Measurements from ENCODE around the gene SAFB.

The SAFB gene

GRCh38 chr19:5585461-5586299 is 37.2 kb upstream of the SAFB start:
- DNase-seq (ENCODE audit: low spot score), result peak; percentile 82
- no peak for TF ChIP-seq CTCF (IDR thresholded peaks at IDR 0.05; ENCODE audit: extremely low read depth, missing control alignments)

- DNase-seq (ENCODE audit: low spot score), result peak; percentile 49
- no peak for TF ChIP-seq CTCF (IDR thresholded peaks at IDR 0.05; ENCODE audit: extremely low read depth, missing control alignments)
These were observed 36.4 kb upstream of the SAFB start for GRCh38 chr19:5586300-5587070.

GRCh38 chr19:5587071-5587455 is 35.8 kb upstream of the SAFB start:
- no peak for TF ChIP-seq CTCF (IDR thresholded peaks at IDR 0.05; ENCODE audit: extremely low read depth, missing control alignments)
- DNase-seq (ENCODE audit: low spot score), result peak; percentile 29

GRCh38 chr19:5587661-5588060 is 35.2 kb upstream of the SAFB start:
- no peak for TF ChIP-seq CTCF (IDR thresholded peaks at IDR 0.05; ENCODE audit: extremely low read depth, missing control alignments)

GRCh38 chr19:5588441-5588840 is 34.4 kb upstream of the SAFB start:
- TF ChIP-seq CTCF (IDR thresholded peaks at IDR 0.05; ENCODE audit: extremely low read depth, missing control alignments), result no peak
- no peak for DNase-seq (ENCODE audit: low spot score)

More at GRCh38 chr19:5587661-5588060, 35.2 kb upstream of the SAFB start:
- DNase-seq (ENCODE audit: low spot score), result no peak

GRCh38 chr19:5588906-5589676 is 33.8 kb upstream of the SAFB start:
- no peak for TF ChIP-seq CTCF (IDR thresholded peaks at IDR 0.05; ENCODE audit: extremely low read depth, missing control alignments)
- DNase-seq (ENCODE audit: low spot score), result no peak
